Fibroblast of skin of left biceps (primary cell): Measurements from ENCODE around the gene MEF2A.

Source experiments
- DNase-seq, 2 experiments: peaks; one replicate each; pipeline ENCODE4 v3.0.0-alpha.2; 2013; ENCODE audit warnings: low read depth in 2 of 2

Gene MEF2A

GRCh38 chr15:99564221-99565048 is 1.3 kb upstream of the MEF2A start:
- DNase-seq: no peak

- DNase-seq: no peak
These were observed 810 bp upstream of the MEF2A start for GRCh38 chr15:99565049-99565298.

- DNase-seq: no peak
These were observed 543 bp downstream of the MEF2A start for GRCh38 chr15:99566157-99566897.

- no peak for DNase-seq
These were observed 3.0 kb downstream of the MEF2A start for GRCh38 chr15:99568625-99569352.

GRCh38 chr15:99571299-99571698 is 5.5 kb downstream of the MEF2A start:
- no peak for DNase-seq

- no peak for DNase-seq
These were observed 8.3 kb downstream of the MEF2A start for GRCh38 chr15:99574048-99574447.

- DNase-seq: no peak
These were observed 8.7 kb downstream of the MEF2A start for GRCh38 chr15:99574502-99574901.

GRCh38 chr15:99578809-99579208 is 13.0 kb downstream of the MEF2A start:
- no peak for DNase-seq

- DNase-seq: no peak
These were observed 14.3 kb downstream of the MEF2A start for GRCh38 chr15:99580076-99580475.

- peak; percentile 29 to 32 for DNase-seq
These were observed 16.8 kb downstream of the MEF2A start for GRCh38 chr15:99582508-99582960.

- DNase-seq: no peak
These were observed 18.4 kb downstream of the MEF2A start for GRCh38 chr15:99584081-99584600.

- no peak for DNase-seq
These were observed 20.3 kb downstream of the MEF2A start for GRCh38 chr15:99586121-99586520.

GRCh38 chr15:99589801-99590200 is 24.0 kb downstream of the MEF2A start:
- no peak for DNase-seq

- no peak for DNase-seq
These were observed 25.3 kb downstream of the MEF2A start for GRCh38 chr15:99590913-99591646.

- peak; percentile 68 to 70 for DNase-seq
These were observed 26.5 kb downstream of the MEF2A start for GRCh38 chr15:99592145-99592791.

- DNase-seq: no peak
These were observed 27.3 kb downstream of the MEF2A start for GRCh38 chr15:99593070-99593469.

GRCh38 chr15:99594916-99595315 is 29.1 kb downstream of the MEF2A start:
- no peak for DNase-seq

GRCh38 chr15:99598296-99598695 is 32.5 kb downstream of the MEF2A start:
- DNase-seq: no peak

GRCh38 chr15:99603828-99604227 is 38.0 kb downstream of the MEF2A start:
- DNase-seq: no peak

GRCh38 chr15:99604865-99605264 is 39.1 kb downstream of the MEF2A start:
- no peak for DNase-seq

- DNase-seq: no peak
These were observed 39.7 kb downstream of the MEF2A start for GRCh38 chr15:99605490-99605931.
